Measurements from ENCODE around the gene SORCS2.
"Not testable (repeated sequence)": the region's sequence is repeated elsewhere in the genome, so short reads cannot be mapped to it uniquely, and the experiment has no call there.

The SORCS2 gene

GRCh38 chr4:7569810-7570783 is 377.8 kb downstream of the SORCS2 start:
- Mint-ChIP-seq H3K27me3 (peaks cover 12% of the 10 kb centered on the region), H3K4me1 (no peaks in the 10 kb centered on the region), H3K27ac (no peak overlapping the region), H3K4me3 (no peak overlapping the region), H3K9me3 (no peaks in the 10 kb centered on the region)
- no peak for DNase-seq
- ATAC-seq = no peak

GRCh38 chr4:7571001-7571400 is 378.7 kb downstream of the SORCS2 start:
- H3K4me1 Mint-ChIP-seq = no peaks in the 10 kb centered on the region
- no peak overlapping the region for H3K4me3 Mint-ChIP-seq
- H3K27ac Mint-ChIP-seq = no peak overlapping the region
- peaks cover 6 to 8% of the 10 kb centered on the region in 2 donors for H3K9me3 Mint-ChIP-seq
- no peak for DNase-seq
- no peak for ATAC-seq
- H3K27me3 Mint-ChIP-seq = peaks cover 12% of the 10 kb centered on the region

- Mint-ChIP-seq H3K9me3 (peaks cover 13 to 15% of the 10 kb centered on the region in 2 donors), H3K4me1 (no peaks in the 10 kb centered on the region), H3K27me3 (peaks cover 12% of the 10 kb centered on the region), H3K27ac (no peak overlapping the region), H3K4me3 (no peak overlapping the region)
- DNase-seq = no peak
- no peak for ATAC-seq
Measured at GRCh38 chr4:7571701-7572100, 379.4 kb downstream of the SORCS2 start.

GRCh38 chr4:7572894-7573293 is 380.6 kb downstream of the SORCS2 start:
- Mint-ChIP-seq H3K9me3 (peaks cover 23 to 27% of the 10 kb centered on the region in 2 donors), H3K27ac (no peak overlapping the region), H3K27me3 (peaks cover 12% of the 10 kb centered on the region), H3K4me3 (no peak overlapping the region), H3K4me1 (no peaks in the 10 kb centered on the region)
- ATAC-seq (no peak), DNase-seq (no peak)

GRCh38 chr4:7573576-7574091 is 381.3 kb downstream of the SORCS2 start:
- Mint-ChIP-seq H3K27me3 (peaks cover 12% of the 10 kb centered on the region), H3K4me3 (no peak overlapping the region), H3K9me3 (peaks cover 24 to 34% of the 10 kb centered on the region in 2 donors), H3K27ac (no peak overlapping the region), H3K4me1 (no peaks in the 10 kb centered on the region)
- DNase-seq (no peak), ATAC-seq (no peak)

GRCh38 chr4:7574287-7575014 is 382.1 kb downstream of the SORCS2 start:
- DNase-seq = no peak
- no peak overlapping the region for H3K27ac Mint-ChIP-seq
- no peak for ATAC-seq
- peaks cover 29 to 42% of the 10 kb centered on the region in 2 donors for H3K9me3 Mint-ChIP-seq
- H3K27me3 Mint-ChIP-seq = peaks cover 12% of the 10 kb centered on the region
- H3K4me1 Mint-ChIP-seq = no peaks in the 10 kb centered on the region
- no peak overlapping the region for H3K4me3 Mint-ChIP-seq

GRCh38 chr4:7575426-7575825 is 383.1 kb downstream of the SORCS2 start:
- ATAC-seq (no peak), DNase-seq (no peak)
- Mint-ChIP-seq H3K27me3 (peaks cover 12% of the 10 kb centered on the region), H3K27ac (no peak overlapping the region), H3K4me3 (no peak overlapping the region), H3K4me1 (no peaks in the 10 kb centered on the region), H3K9me3 (peaks cover 33 to 50% of the 10 kb centered on the region in 2 donors)

- not testable (repeated sequence) for H3K4me1 Mint-ChIP-seq, H3K4me3 Mint-ChIP-seq, ATAC-seq, DNase-seq, H3K27me3 Mint-ChIP-seq, H3K27ac Mint-ChIP-seq
- peaks cover 36 to 53% of the 10 kb centered on the region in 2 donors for H3K9me3 Mint-ChIP-seq
Measured at GRCh38 chr4:7577361-7578039, 385.2 kb downstream of the SORCS2 start.

- no peaks in the 10 kb centered on the region for H3K4me1 Mint-ChIP-seq
Measured at GRCh38 chr4:7581477-7581876, 389.1 kb downstream of the SORCS2 start.

GRCh38 chr4:7582313-7583097 is 390.2 kb downstream of the SORCS2 start:
- H3K4me3 Mint-ChIP-seq = no peak overlapping the region
- no peaks in the 10 kb centered on the region for H3K27me3 Mint-ChIP-seq
- no peak overlapping the region for H3K27ac Mint-ChIP-seq
- peaks cover 19 to 30% of the 10 kb centered on the region in 2 donors for H3K9me3 Mint-ChIP-seq
- ATAC-seq (no peak), DNase-seq (no peak)
- H3K4me1 Mint-ChIP-seq = no peaks in the 10 kb centered on the region

More at GRCh38 chr4:7581477-7581876, 389.1 kb downstream of the SORCS2 start:
- no peaks in the 10 kb centered on the region for H3K27me3 Mint-ChIP-seq
- DNase-seq (no peak), ATAC-seq (no peak)
- H3K4me3 Mint-ChIP-seq = no peak overlapping the region
- H3K9me3 Mint-ChIP-seq = peaks cover 26 to 40% of the 10 kb centered on the region in 2 donors
- H3K27ac Mint-ChIP-seq = no peak overlapping the region

- peaks cover 8% of the 10 kb centered on the region for H3K27me3 Mint-ChIP-seq
- DNase-seq = no peak
- H3K9me3 Mint-ChIP-seq = peaks cover 13 to 14% of the 10 kb centered on the region in 2 donors
Measured at GRCh38 chr4:7584098-7584497, 391.8 kb downstream of the SORCS2 start.

GRCh38 chr4:7584606-7585159 is 392.3 kb downstream of the SORCS2 start:
- no peak overlapping the region for H3K4me3 Mint-ChIP-seq
- H3K4me1 Mint-ChIP-seq = no peaks in the 10 kb centered on the region
- H3K27me3 Mint-ChIP-seq = peaks cover 8% of the 10 kb centered on the region
- ATAC-seq = no peak
- H3K9me3 Mint-ChIP-seq = peaks cover 8 to 10% of the 10 kb centered on the region in 2 donors
- no peak for DNase-seq
- H3K27ac Mint-ChIP-seq = no peak overlapping the region

More at GRCh38 chr4:7584098-7584497, 391.8 kb downstream of the SORCS2 start:
- no peak overlapping the region for H3K4me3 Mint-ChIP-seq
- no peaks in the 10 kb centered on the region for H3K4me1 Mint-ChIP-seq
- H3K27ac Mint-ChIP-seq = no peak overlapping the region
- ATAC-seq = no peak

GRCh38 chr4:7585768-7586167 is 393.4 kb downstream of the SORCS2 start:
- DNase-seq (no peak), ATAC-seq (no peak)
- Mint-ChIP-seq H3K27me3 (peaks cover 8% of the 10 kb centered on the region), H3K9me3 (peaks cover 0 to 4% of the 10 kb centered on the region in 2 donors), H3K4me3 (no peak overlapping the region), H3K4me1 (no peaks in the 10 kb centered on the region), H3K27ac (no peak overlapping the region)

Data from stimulated activated naive CD8-positive, alpha-beta T cell treated with anti-CD3 and anti-CD28 coated beads, Interleukin-15, amount 100 ng/mL, for 72 hours (primary cell).